Activated CD4-positive, alpha-beta T cell treated with anti-CD3 and anti-CD28 coated beads, Interleukin-2, amount 10 ng/mL, durations not matched to agents 7 days and 5 days (primary cell): ENCODE measurements around the gene CACNA1C. TPM values are rescaled to one million over a fixed set of nuclear protein-coding genes. Genes with fewer than 3 reads are reported as not detected.
A peak's percentile ranks its signal among the peaks of the same experiment; 100 is the strongest.

Source experiments
- CTCF ChIA-PET: fragments of 350-600 bp; sonication (Branson Sonifier 250); formaldehyde crosslinking; loops from one replicate; lab custom pipeline; 2021; ENCODE audit warnings: antibody characterized with exemption; lab: Charles Lee
- POLR2A ChIA-PET: fragments of 350-600 bp; sonication (Branson Sonifier 250); formaldehyde crosslinking; loops from one replicate; lab custom pipeline; 2021; ENCODE audit warnings: antibody characterized with exemption; lab: Charles Lee
- DNase-seq: peaks from one replicate; pipeline ENCODE4 v3.0.0-alpha.2; 2020
- H3K27ac Mint-ChIP-seq: one replicate; pipeline ENCODE4 v1.8.0; 2021; ENCODE audit warnings: mild to moderate bottlenecking, moderate library complexity, mixed read lengths
- H3K27me3 Mint-ChIP-seq: one replicate; pipeline ENCODE4 v1.8.0; 2021; ENCODE audit warnings: mixed read lengths
- H3K36me3 Mint-ChIP-seq: one replicate; pipeline ENCODE4 v1.8.0; 2021; ENCODE audit warnings: low read depth, mixed read lengths
- H3K4me1 Mint-ChIP-seq: one replicate; pipeline ENCODE4 v1.8.0; 2021; ENCODE audit warnings: mixed read lengths
- H3K4me3 Mint-ChIP-seq: one replicate; pipeline ENCODE4 v1.8.0; 2021; ENCODE audit warnings: mild to moderate bottlenecking, moderate library complexity, mixed read lengths
- H3K9me3 Mint-ChIP-seq: one replicate; pipeline ENCODE4 v1.8.0; 2021; ENCODE audit warnings: mixed read lengths
- total RNA-seq, 2 experiments: library from RNA; stranded (reverse); gene quantifications; one replicate each; pipeline ENCODE4 v1.2.3, GENCODE V29; 2021

The CACNA1C gene
- total RNA-seq, 2 experiments from 2014 or later, result 0.12 to 0.15 TPM

- H3K27me3 Mint-ChIP-seq, result peaks cover 4% of the 10 kb centered on the region
- ChIA-PET POLR2A (no interaction called here), CTCF (no interaction called here)
- H3K27ac Mint-ChIP-seq, result no peak overlapping the region
- peaks cover under 1% of the 10 kb centered on the region for H3K9me3 Mint-ChIP-seq
- no peak overlapping the region for H3K4me3 Mint-ChIP-seq
- no peaks in the 10 kb centered on the region for H3K36me3 Mint-ChIP-seq
- DNase-seq, result no peak
- no peaks in the 10 kb centered on the region for H3K4me1 Mint-ChIP-seq
These were observed 223.7 kb downstream of the CACNA1C start for GRCh38 chr12:2276288-2277033.

GRCh38 chr12:2277492-2278155, 224.8 kb downstream of the CACNA1C start:
- peaks cover 2% of the 10 kb centered on the region for H3K9me3 Mint-ChIP-seq
- H3K27ac Mint-ChIP-seq, result no peak overlapping the region
- no peaks in the 10 kb centered on the region for H3K4me1 Mint-ChIP-seq
- CTCF ChIA-PET, result no interaction called here
- H3K4me3 Mint-ChIP-seq, result no peak overlapping the region
- H3K36me3 Mint-ChIP-seq, result no peaks in the 10 kb centered on the region
- DNase-seq, result no peak
- POLR2A ChIA-PET, result no interaction called here
- peaks cover 6% of the 10 kb centered on the region for H3K27me3 Mint-ChIP-seq

- Mint-ChIP-seq H3K4me1 (no peaks in the 10 kb centered on the region), H3K27me3 (peaks cover 11% of the 10 kb centered on the region), H3K4me3 (no peak overlapping the region), H3K36me3 (no peaks in the 10 kb centered on the region), H3K27ac (no peak overlapping the region), H3K9me3 (peaks cover 2% of the 10 kb centered on the region)
- POLR2A ChIA-PET, result no interaction called here
- no peak for DNase-seq
- CTCF ChIA-PET, result no interaction called here
These were observed 228.7 kb downstream of the CACNA1C start for GRCh38 chr12:2281446-2281845.

GRCh38 chr12:2282318-2282717, 229.5 kb downstream of the CACNA1C start:
- no peak overlapping the region for H3K4me3 Mint-ChIP-seq
- ChIA-PET CTCF (interaction anchor here (0.7 to 1.5 kb wide), 2 partner anchors 20 to 301 kb away, joined by 3 read pairs; no protein-coding TSS in a partner anchor), POLR2A (no interaction called here)
- no peaks in the 10 kb centered on the region for H3K4me1 Mint-ChIP-seq
- H3K9me3 Mint-ChIP-seq, result peaks cover 2% of the 10 kb centered on the region
- H3K36me3 Mint-ChIP-seq, result no peaks in the 10 kb centered on the region
- H3K27me3 Mint-ChIP-seq, result peaks cover 11% of the 10 kb centered on the region
- no peak for DNase-seq
- H3K27ac Mint-ChIP-seq, result no peak overlapping the region

GRCh38 chr12:2283480-2283879, 230.7 kb downstream of the CACNA1C start:
- Mint-ChIP-seq H3K27me3 (peaks cover 11% of the 10 kb centered on the region), H3K9me3 (peaks cover 2% of the 10 kb centered on the region), H3K4me3 (no peak overlapping the region), H3K27ac (no peak overlapping the region), H3K4me1 (no peaks in the 10 kb centered on the region), H3K36me3 (no peaks in the 10 kb centered on the region)
- ChIA-PET CTCF (interaction anchor here (0.6 to 1.5 kb wide), 2 partner anchors 114 to 300 kb away, joined by 3 to 6 read pairs; no protein-coding TSS in a partner anchor), POLR2A (no interaction called here)
- DNase-seq, result no peak

- Mint-ChIP-seq H3K27ac (no peak overlapping the region), H3K36me3 (no peaks in the 10 kb centered on the region), H3K9me3 (peaks cover 2% of the 10 kb centered on the region), H3K27me3 (peaks cover 11% of the 10 kb centered on the region), H3K4me1 (no peaks in the 10 kb centered on the region), H3K4me3 (no peak overlapping the region)
- CTCF ChIA-PET, result interaction anchor here (0.6 kb wide), 1 partner anchor 114 kb away, joined by 6 read pairs; no protein-coding TSS in a partner anchor
- POLR2A ChIA-PET, result no interaction called here
- no peak for DNase-seq
These were observed 231.1 kb downstream of the CACNA1C start for GRCh38 chr12:2283916-2284315.

GRCh38 chr12:2284321-2284813, 231.6 kb downstream of the CACNA1C start:
- DNase-seq, result no peak
- ChIA-PET POLR2A (no interaction called here), CTCF (interaction anchor here (0.6 kb wide), 1 partner anchor 113 kb away, joined by 6 read pairs; no protein-coding TSS in a partner anchor)
- H3K4me3 Mint-ChIP-seq, result no peak overlapping the region
- H3K4me1 Mint-ChIP-seq, result no peaks in the 10 kb centered on the region
- peaks cover 2% of the 10 kb centered on the region for H3K9me3 Mint-ChIP-seq
- no peak overlapping the region for H3K27ac Mint-ChIP-seq
- H3K27me3 Mint-ChIP-seq, result peaks cover 11% of the 10 kb centered on the region
- no peaks in the 10 kb centered on the region for H3K36me3 Mint-ChIP-seq

GRCh38 chr12:2284857-2285256, 232.1 kb downstream of the CACNA1C start:
- H3K36me3 Mint-ChIP-seq, result no peaks in the 10 kb centered on the region
- H3K27me3 Mint-ChIP-seq, result peaks cover 9% of the 10 kb centered on the region
- H3K4me3 Mint-ChIP-seq, result no peak overlapping the region
- POLR2A ChIA-PET, result no interaction called here
- H3K27ac Mint-ChIP-seq, result no peak overlapping the region
- no peaks in the 10 kb centered on the region for H3K4me1 Mint-ChIP-seq
- DNase-seq, result peak; percentile 34
- peaks cover 2% of the 10 kb centered on the region for H3K9me3 Mint-ChIP-seq
- CTCF ChIA-PET, result no interaction called here

- peaks cover 9% of the 10 kb centered on the region for H3K27me3 Mint-ChIP-seq
- H3K9me3 Mint-ChIP-seq, result peaks cover 2% of the 10 kb centered on the region
- no peaks in the 10 kb centered on the region for H3K36me3 Mint-ChIP-seq
- no peak overlapping the region for H3K27ac Mint-ChIP-seq
- no peaks in the 10 kb centered on the region for H3K4me1 Mint-ChIP-seq
- no peak for DNase-seq
- CTCF ChIA-PET, result interaction anchor here (1.6 kb wide), 1 partner anchor 15 kb away, joined by 3 read pairs; no protein-coding TSS in a partner anchor
- no peak overlapping the region for H3K4me3 Mint-ChIP-seq
- POLR2A ChIA-PET, result no interaction called here
These were observed 232.7 kb downstream of the CACNA1C start for GRCh38 chr12:2285462-2285861.

GRCh38 chr12:2286047-2286446, 233.3 kb downstream of the CACNA1C start:
- H3K4me1 Mint-ChIP-seq, result no peaks in the 10 kb centered on the region
- H3K4me3 Mint-ChIP-seq, result no peak overlapping the region
- H3K27me3 Mint-ChIP-seq, result peaks cover 8% of the 10 kb centered on the region
- peaks cover 2% of the 10 kb centered on the region for H3K9me3 Mint-ChIP-seq
- POLR2A ChIA-PET, result no interaction called here
- no peaks in the 10 kb centered on the region for H3K36me3 Mint-ChIP-seq
- H3K27ac Mint-ChIP-seq, result no peak overlapping the region
- CTCF ChIA-PET, result interaction anchor here (1.6 kb wide), 1 partner anchor 14 kb away, joined by 3 read pairs; no protein-coding TSS in a partner anchor
- DNase-seq, result no peak

- no peaks in the 10 kb centered on the region for H3K4me1 Mint-ChIP-seq
- H3K9me3 Mint-ChIP-seq, result no peaks in the 10 kb centered on the region
- no peaks in the 10 kb centered on the region for H3K36me3 Mint-ChIP-seq
- POLR2A ChIA-PET, result no interaction called here
- CTCF ChIA-PET, result interaction anchor here (1.6 kb wide), 1 partner anchor 14 kb away, joined by 3 read pairs; no protein-coding TSS in a partner anchor
- peaks cover 6% of the 10 kb centered on the region for H3K27me3 Mint-ChIP-seq
- no peak overlapping the region for H3K4me3 Mint-ChIP-seq
- DNase-seq, result no peak
- H3K27ac Mint-ChIP-seq, result no peak overlapping the region
These were observed 233.8 kb downstream of the CACNA1C start for GRCh38 chr12:2286461-2287131.

GRCh38 chr12:2287151-2287550, 234.4 kb downstream of the CACNA1C start:
- no peaks in the 10 kb centered on the region for H3K4me1 Mint-ChIP-seq
- H3K27me3 Mint-ChIP-seq, result peaks cover 4% of the 10 kb centered on the region
- H3K9me3 Mint-ChIP-seq, result no peaks in the 10 kb centered on the region
- DNase-seq, result no peak
- POLR2A ChIA-PET, result no interaction called here
- CTCF ChIA-PET, result no interaction called here
- no peaks in the 10 kb centered on the region for H3K36me3 Mint-ChIP-seq
- no peak overlapping the region for H3K4me3 Mint-ChIP-seq
- H3K27ac Mint-ChIP-seq, result no peak overlapping the region
